Fibroblast of lung (primary cell): Measurements from ENCODE around the gene SV2A. TPM values are rescaled to one million over a fixed set of nuclear protein-coding genes. Genes with fewer than 3 reads are reported as not detected.
"Not testable (repeated sequence)": the region's sequence is repeated elsewhere in the genome, so short reads cannot be mapped to it uniquely, and the experiment has no call there.

ENCODE experiments used
- DNase-seq, 2 donors: peaks; one replicate each; pipeline versions ENCODE4 v3.0.0 to v3.0.0-alpha.2; 2010; ENCODE audit warnings: low read depth in 2 of 2
- H2AFZ ChIP-seq: 2 replicates; pipeline ENCODE4 v1.5.1; 2012; ENCODE audit warnings: low read length, control low read depth, inconsistent platforms
- H3K27ac ChIP-seq: 2 replicates; pipeline ENCODE4 v1.5.1; 2011; ENCODE audit warnings: low read length, control low read depth; ENCODE audit not compliant: insufficient read depth
- H3K27me3 ChIP-seq: 2 replicates; pipeline ENCODE4 v1.5.1; 2011; ENCODE audit warnings: mild to moderate bottlenecking, low read length; ENCODE audit not compliant: control insufficient read depth, insufficient read depth
- H3K36me3 ChIP-seq: 2 replicates; pipeline ENCODE4 v1.5.1; 2011; ENCODE audit warnings: low read length; ENCODE audit not compliant: control insufficient read depth, insufficient read depth
- H3K4me1 ChIP-seq: 2 replicates; pipeline ENCODE4 v1.5.1; 2011; ENCODE audit warnings: low read length; ENCODE audit not compliant: control insufficient read depth, insufficient read depth; ENCODE audit errors: extremely low read depth
- H3K4me2 ChIP-seq: 2 replicates; pipeline ENCODE4 v1.5.1; 2011; ENCODE audit warnings: low read length, control low read depth; ENCODE audit not compliant: insufficient read depth; ENCODE audit errors: extremely low read depth
- H3K4me3 ChIP-seq, 4 experiments: fragments of 200-600 bp in 1 of 4; sonication (generic) in 1 of 4; replicated peaks in 1 of 4; 2 replicates each; pipeline ENCODE4 v1.5.1; 2011 to 2016; ENCODE audit warnings: low read length in 4 of 4, low read depth in 3 of 4, mild to moderate bottlenecking in 3 of 4, control low read depth in 2 of 4, inconsistent platforms in 1 of 4, mixed read lengths in 1 of 4; ENCODE audit not compliant: insufficient read depth in 1 of 4; ENCODE audit errors: control extremely low read depth in 1 of 4
- H3K79me2 ChIP-seq: 2 replicates; pipeline ENCODE4 v1.5.1; 2012; ENCODE audit warnings: mild to moderate bottlenecking, low read length, inconsistent platforms; ENCODE audit not compliant: control insufficient read depth, insufficient read depth
- H3K9ac ChIP-seq: 2 replicates; pipeline ENCODE4 v1.5.1; 2011; ENCODE audit warnings: mild to moderate bottlenecking, low read length, control low read depth; ENCODE audit not compliant: insufficient read depth
- H3K9me3 ChIP-seq: 2 replicates; pipeline ENCODE4 v1.5.1; 2012; ENCODE audit warnings: low read depth, low read length; ENCODE audit not compliant: control insufficient read depth, insufficient read depth
- H4K20me1 ChIP-seq: 2 replicates; pipeline ENCODE4 v1.5.1; 2011; ENCODE audit warnings: low read length; ENCODE audit not compliant: control insufficient read depth, insufficient read depth; ENCODE audit errors: extremely low read depth
- CTCF ChIP-seq, 2 donors: IDR thresholded peaks in 1 of 2; conservative IDR thresholded peaks in 1 of 2; 1 replicate in 1 of 2; 2 replicates in 1 of 2; pipeline ENCODE4 v1.5.1; 2011 to 2012; ENCODE audit warnings: low read length in 2 of 2, control low read depth in 1 of 2, inconsistent platforms in 1 of 2, low read depth in 1 of 2, mild to moderate bottlenecking in 1 of 2
- EZH2 ChIP-seq: IDR thresholded peaks from 2 replicates; pipeline ENCODE4 v1.5.1; 2012; ENCODE audit warnings: low read length, control low read depth, mild to moderate bottlenecking; ENCODE audit errors: missing control alignments
- polyA plus RNA-seq, 2 donors: library from polyadenylated mRNA; depleted of rRNA in 1 of 2; stranded (reverse) in 1 of 2; unstranded in 1 of 2; fragments of >200 nt; gene quantifications; 2 replicates each; pipeline ENCODE4 v1.2.1, GENCODE V29; 2011 to 2012; ENCODE audit warnings: missing spikeins in 1 of 2
- total RNA-seq: library from RNA; depleted of rRNA; stranded (reverse); fragments of >200 nt; gene quantifications from 2 replicates; pipeline ENCODE4 v1.2.1, GENCODE V29; 2014

SV2A gene
- total and polyA plus RNA-seq, 2 donors (not counting 1 experiment from before 2014, with no cell fraction given): 35.8 to 39.6 TPM

- H3K79me2 ChIP-seq: no peaks in the 10 kb centered on the region
- H3K9ac ChIP-seq: no peak overlapping the region
- no peaks in the 10 kb centered on the region for H4K20me1 ChIP-seq
- H3K4me2 ChIP-seq: no peak overlapping the region
- H3K36me3 ChIP-seq: no peaks in the 10 kb centered on the region
- H3K4me1 ChIP-seq: no peaks in the 10 kb centered on the region
- H3K4me3 ChIP-seq: no peak overlapping the region
- no peaks in the 10 kb centered on the region for H3K27me3 ChIP-seq
- TF ChIP-seq CTCF (conservative IDR thresholded peaks at IDR 0.05 in 1 of 2, IDR thresholded peaks at IDR 0.05 in 1 of 2; ENCODE audit: low read depth in 1 of 2, low read length in 2 of 2): no peak
- no peak for TF ChIP-seq EZH2
- H3K27ac ChIP-seq: no peak overlapping the region
- no peak overlapping the region for H2AFZ ChIP-seq
- no peaks in the 10 kb centered on the region for H3K9me3 ChIP-seq
- DNase-seq: no peak
Observed at GRCh38 chr1:149877211-149877946, 40.3 kb downstream of the SV2A start.

GRCh38 chr1:149873060-149873459, 44.6 kb downstream of the SV2A start:
- not testable (repeated sequence) for H4K20me1 ChIP-seq, H3K9me3 ChIP-seq, H3K4me1 ChIP-seq, H2AFZ ChIP-seq, H3K27me3 ChIP-seq, DNase-seq, H3K9ac ChIP-seq, H3K27ac ChIP-seq, H3K4me2 ChIP-seq, H3K79me2 ChIP-seq, H3K36me3 ChIP-seq, H3K4me3 ChIP-seq

- not testable (repeated sequence) for H3K27me3 ChIP-seq, H3K9me3 ChIP-seq, H3K9ac ChIP-seq, H2AFZ ChIP-seq, DNase-seq, H3K36me3 ChIP-seq, H4K20me1 ChIP-seq, H3K4me3 ChIP-seq, H3K79me2 ChIP-seq, H3K4me2 ChIP-seq, H3K4me1 ChIP-seq, H3K27ac ChIP-seq
Observed at GRCh38 chr1:149866887-149867286, 50.8 kb downstream of the SV2A start.

GRCh38 chr1:149861497-149862054, 56.1 kb downstream of the SV2A start:
- not testable (repeated sequence) for H3K9me3 ChIP-seq

GRCh38 chr1:149860684-149861496, 56.8 kb downstream of the SV2A start:
- not testable (repeated sequence) for H3K4me2 ChIP-seq, H3K27ac ChIP-seq, H3K9me3 ChIP-seq, H4K20me1 ChIP-seq, H3K9ac ChIP-seq, H3K4me1 ChIP-seq, H3K36me3 ChIP-seq, H3K27me3 ChIP-seq, H3K79me2 ChIP-seq, DNase-seq, H3K4me3 ChIP-seq, H2AFZ ChIP-seq

More at GRCh38 chr1:149861497-149862054, 56.1 kb downstream of the SV2A start:
- H3K36me3 ChIP-seq, DNase-seq, H3K27me3 ChIP-seq, H3K4me3 ChIP-seq, H3K4me1 ChIP-seq, H3K4me2 ChIP-seq, H3K27ac ChIP-seq, H2AFZ ChIP-seq, H3K9ac ChIP-seq, H3K79me2 ChIP-seq, H4K20me1 ChIP-seq: not testable (repeated sequence)

GRCh38 chr1:149860271-149860670, 57.4 kb downstream of the SV2A start:
- H3K27ac ChIP-seq, H3K9ac ChIP-seq, H3K27me3 ChIP-seq, H3K4me1 ChIP-seq, H3K4me2 ChIP-seq, DNase-seq, H3K36me3 ChIP-seq, H3K79me2 ChIP-seq, H3K4me3 ChIP-seq, H2AFZ ChIP-seq, H4K20me1 ChIP-seq, H3K9me3 ChIP-seq: not testable (repeated sequence)
